GM21360 (cell line): Measurements from ENCODE around the gene WWC2.
"Not testable (repeated sequence)": the region's sequence is repeated elsewhere in the genome, so short reads cannot be mapped to it uniquely, and the experiment has no call there.

Experiments used
- ATAC-seq: cut with Tn5 transposase; IDR thresholded peaks from one replicate; pipeline ENCODE4 v1.9.1; 2021; ENCODE audit warnings: mild to moderate bottlenecking, moderate library complexity; ENCODE audit not compliant: unreplicated experiment

Gene WWC2

DNA sequence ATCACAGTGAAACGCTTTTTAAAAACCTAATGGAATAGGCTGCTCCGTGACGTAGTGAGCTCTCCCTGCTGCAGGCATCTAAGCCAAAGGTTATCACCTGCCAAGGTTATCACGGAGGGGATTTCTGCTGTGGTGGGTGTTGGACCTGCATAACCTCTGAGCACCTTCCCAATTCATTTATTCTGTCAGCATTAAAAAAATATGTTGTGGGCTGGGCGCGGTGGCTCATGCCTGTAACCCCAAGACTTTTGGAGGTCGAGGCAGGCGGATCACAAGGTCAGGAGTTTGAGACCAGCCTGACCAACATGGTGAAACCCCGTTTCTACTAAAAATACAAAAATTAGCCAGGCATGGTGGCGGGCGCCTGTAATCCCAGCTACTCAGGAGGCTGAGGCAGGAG lies 225.0 kb downstream of the WWC2 start:
- ATAC-seq = not testable (repeated sequence)

- ATAC-seq = no peak
Measured at GRCh38 chr4:183324619-183325018, 225.6 kb downstream of the WWC2 start.

GRCh38 chr4:183326387-183326786 lies 227.3 kb downstream of the WWC2 start:
- ATAC-seq = not testable (repeated sequence)

GRCh38 chr4:183326853-183327252 lies 227.8 kb downstream of the WWC2 start:
- ATAC-seq = no peak

DNA sequence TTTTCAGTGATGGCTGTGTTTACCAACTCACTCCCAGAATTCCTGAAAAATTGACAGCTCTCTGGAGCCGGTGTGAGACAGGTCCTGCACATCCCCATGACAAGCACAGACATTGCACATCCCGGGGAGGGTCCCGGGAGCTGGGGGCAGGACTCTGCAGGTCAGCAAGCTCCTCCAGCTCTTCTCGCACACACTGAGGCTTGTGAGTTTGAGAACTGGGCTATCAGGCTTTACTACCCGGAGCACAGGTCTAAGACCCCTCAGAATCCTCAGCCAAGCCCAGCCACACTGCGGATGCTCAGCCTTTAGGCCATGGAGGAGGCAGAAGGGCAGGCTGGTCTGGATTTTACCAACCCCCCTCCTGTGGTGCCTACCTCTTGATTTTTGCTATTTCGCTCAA lies 228.8 kb downstream of the WWC2 start:
- no peak for ATAC-seq

DNA sequence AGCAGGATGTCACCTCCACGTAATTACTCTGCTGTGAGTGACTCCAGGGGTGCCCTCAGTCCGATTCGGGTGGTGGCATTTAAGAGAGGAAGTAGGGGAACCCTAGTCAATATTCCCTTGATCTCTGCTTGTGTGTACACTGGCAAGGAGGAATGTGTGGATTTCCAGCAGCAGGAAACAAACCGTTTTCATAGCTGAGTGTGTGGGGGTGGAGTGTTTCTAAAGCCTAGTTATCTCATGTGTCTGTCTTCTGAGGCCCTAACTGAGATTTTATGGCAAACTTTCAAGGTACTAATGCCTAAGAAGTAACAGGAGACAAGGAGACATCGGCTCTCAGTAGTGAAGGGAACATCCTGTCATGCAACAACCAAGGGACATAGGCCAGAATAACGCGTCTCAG lies 229.8 kb downstream of the WWC2 start:
- no peak for ATAC-seq

DNA sequence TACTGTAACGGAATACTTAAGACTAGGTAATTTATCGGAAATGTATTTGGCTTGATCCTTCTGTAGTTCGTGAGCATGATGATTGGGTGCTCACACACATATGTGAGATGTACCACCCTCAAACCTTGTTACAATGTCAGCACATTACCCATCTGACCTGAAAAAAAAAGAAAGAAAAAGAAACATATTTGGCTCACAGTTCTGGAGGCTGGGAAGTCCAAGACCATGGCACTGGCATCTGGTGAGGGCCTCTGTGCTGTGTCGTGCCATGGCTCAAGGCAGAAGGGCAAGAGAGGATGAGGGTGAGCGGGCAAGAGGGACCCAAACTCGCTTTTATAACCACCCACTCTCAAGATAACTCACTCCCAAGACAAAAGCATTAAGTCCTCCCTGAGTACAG lies 230.2 kb downstream of the WWC2 start:
- no peak for ATAC-seq

DNA sequence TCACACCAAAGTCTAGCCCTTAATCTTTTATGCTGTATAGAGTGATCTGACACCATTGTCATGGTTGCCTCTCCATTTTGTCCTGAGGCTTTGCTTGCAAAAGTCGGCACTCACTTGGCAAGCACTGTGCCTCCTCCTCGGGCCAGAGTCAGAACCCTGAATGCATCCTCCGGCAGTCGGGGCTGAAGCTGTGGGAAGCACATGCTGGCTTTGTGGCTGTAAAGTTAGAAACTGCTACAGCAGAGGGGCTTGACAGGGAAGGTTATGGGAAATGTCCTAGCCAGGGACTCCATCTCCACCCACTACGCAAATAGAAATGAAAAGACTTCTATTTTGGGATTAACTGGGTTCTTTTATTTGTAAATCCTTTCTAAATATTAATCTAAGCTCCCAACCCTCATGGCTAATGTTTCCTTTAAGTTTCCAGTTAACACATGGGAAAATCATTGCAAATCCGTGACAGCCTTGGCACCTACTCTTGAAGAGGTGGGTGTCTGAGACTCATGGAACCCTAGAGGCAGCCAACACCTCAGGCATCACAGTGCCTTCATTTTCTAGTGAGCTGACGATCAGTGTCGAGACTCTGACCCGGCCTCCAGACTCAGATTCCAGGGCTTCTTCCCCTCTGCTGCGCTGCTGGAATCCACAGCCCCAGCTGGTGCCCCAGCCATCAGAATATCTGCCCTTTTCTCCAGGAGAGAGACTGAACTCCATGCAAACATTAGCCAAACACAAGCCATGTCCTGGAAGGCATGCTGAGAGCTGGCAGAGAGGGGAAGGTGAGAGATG lies 231.1 kb downstream of the WWC2 start:
- no peak for ATAC-seq

DNA sequence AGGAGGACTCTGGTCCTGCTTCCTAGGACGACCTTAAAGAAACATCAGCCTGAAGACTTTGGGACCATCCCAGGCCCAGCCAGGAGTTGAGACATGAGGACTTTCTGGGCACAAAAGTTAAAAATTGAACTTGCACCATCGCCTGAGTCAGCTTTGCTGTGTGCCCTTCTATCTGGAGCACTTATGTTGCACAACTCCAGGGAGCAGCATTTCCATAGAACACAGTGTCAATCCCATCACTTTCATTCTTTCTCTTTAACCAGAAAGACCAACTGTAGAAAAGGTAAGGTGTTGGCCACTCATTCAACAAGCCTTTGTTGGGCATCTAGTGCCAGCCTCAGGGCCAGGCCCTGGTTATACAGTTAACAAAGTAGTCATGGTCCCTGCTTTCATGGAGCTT lies 231.8 kb downstream of the WWC2 start:
- no peak for ATAC-seq

- no peak for ATAC-seq
Measured at GRCh38 chr4:183332447-183332846, 233.4 kb downstream of the WWC2 start.

DNA sequence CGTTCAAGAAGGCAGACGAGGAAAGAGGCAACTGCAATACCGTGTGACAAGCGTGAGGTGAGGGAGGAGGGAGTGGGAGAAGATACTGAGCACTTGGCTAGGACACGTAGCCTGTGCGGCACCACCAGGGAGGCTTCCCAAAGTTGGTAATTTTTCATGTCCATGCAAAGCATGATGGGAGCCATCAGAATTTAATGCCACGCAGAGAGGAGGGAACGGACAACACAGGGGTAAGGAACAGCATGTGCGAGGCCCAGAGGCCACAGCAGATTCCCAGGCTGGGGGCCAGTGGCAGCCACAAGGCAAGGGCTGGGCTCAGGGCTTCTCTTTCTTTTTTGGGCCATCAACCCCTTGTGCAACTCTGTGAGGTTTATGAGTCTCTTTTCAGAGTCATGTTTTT lies 234.1 kb downstream of the WWC2 start:
- ATAC-seq = no peak

DNA sequence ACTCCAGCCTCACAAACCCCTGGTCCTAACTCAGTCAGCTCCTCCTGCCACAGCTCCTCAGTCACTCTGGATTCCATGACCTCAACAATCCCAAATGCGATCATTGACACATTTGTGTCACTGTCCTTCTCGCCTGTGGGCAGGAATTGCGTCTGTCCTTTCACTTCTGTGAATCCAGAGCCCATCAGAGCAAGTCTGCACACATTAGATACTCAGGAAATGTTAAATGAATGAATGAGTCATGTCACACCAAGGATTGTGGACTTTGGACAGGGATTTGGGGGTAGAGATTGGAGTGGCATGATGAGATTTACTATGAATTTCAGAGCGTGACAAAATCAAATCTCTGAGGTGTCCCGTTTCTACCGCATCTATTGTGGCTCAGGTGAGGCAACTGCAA lies 234.9 kb downstream of the WWC2 start:
- no peak for ATAC-seq

DNA sequence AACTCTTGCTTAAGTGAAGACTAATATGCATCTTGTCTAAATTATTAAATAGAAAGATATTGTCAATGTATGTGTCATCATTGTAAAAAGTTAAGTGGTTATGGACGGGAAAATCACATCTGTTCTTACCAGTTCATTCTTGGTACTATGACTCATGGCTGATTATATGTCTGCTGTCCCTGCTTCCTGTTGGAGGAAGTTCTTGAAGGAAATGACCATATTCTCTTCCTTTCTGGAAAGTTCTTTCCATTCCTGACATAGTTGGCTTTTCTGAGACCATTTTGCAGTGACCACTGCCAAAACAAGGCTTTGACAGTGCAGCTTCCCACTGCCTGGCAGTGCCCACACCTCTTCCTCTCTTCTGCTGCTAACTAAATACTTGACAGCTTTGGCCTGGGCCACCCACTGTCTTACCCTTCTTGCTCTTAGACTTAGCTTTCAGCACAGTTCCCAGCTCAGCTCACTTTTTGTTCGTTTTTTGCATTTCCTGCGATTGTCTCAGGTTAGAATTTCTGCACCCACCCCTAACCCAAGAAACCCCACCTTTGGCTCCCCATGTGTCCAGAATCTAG lies 236.4 kb downstream of the WWC2 start:
- ATAC-seq = no peak

DNA sequence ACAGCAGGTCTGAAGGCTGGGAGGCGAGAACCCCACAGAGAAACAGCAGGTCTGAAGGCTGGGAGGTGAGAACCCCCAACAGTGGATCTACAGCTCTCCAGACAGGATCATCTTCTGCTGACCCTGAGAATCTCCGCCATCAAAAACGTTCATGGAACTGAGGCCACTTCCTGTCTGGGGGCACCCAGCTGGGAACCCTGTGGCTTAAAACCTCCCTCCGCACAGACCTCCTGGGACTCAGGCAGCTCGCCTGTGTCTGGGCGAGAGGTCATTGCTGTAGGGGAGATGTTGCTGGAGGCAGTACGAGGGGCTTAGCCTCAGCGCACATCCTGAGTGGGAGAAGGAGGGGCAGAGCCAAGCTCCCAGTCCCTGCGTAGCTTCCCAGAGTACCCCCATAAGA lies 238.3 kb downstream of the WWC2 start:
- no peak for ATAC-seq

- no peak for ATAC-seq
Measured at GRCh38 chr4:183337833-183338232, 238.8 kb downstream of the WWC2 start.

GRCh38 chr4:183342541-183343533 lies 243.8 kb downstream of the WWC2 start:
- ATAC-seq = no peak

DNA sequence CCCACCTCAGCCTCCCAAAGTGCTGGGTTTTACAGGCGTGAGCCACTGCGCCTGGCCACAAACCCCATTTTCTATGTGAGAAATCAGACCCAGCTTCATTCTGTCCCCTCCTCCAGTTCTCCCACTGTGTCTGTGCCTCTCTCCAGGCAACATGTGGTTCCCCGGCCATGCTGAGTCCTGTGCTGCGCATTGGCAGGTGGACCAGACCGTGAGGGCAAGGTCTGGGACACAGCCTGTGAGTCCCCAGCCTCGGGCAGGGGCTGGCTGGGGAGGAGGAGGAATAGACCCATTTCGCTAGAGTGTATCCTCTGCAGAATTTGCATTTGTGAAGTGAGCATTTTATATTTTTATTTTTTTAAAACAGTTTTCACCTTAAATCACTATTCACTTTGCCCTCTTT lies 244.7 kb downstream of the WWC2 start:
- no peak for ATAC-seq

GRCh38 chr4:183344523-183345255 lies 245.6 kb downstream of the WWC2 start:
- ATAC-seq = no peak

- ATAC-seq = no peak
Measured at GRCh38 chr4:183345261-183345660, 246.2 kb downstream of the WWC2 start.

DNA sequence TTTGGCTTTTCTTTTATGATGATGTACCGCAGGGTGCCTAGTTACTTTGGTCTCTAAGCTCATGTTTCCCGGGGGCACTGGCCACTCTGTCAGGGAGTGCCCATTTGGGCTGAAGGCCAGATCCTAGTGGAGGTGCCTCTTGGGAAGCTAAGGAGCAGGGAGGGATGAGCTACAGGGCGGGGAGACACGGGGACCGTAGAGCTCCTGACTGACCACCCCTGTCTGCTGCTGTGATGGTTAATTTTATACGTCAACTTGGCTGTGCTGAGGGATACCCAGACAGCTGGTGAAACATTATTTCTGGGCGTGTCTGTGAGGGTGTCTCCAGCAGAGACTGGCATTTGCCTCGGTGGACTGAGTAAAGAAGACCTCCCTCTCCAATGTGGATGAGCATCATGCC lies 248.1 kb downstream of the WWC2 start:
- no peak for ATAC-seq

DNA sequence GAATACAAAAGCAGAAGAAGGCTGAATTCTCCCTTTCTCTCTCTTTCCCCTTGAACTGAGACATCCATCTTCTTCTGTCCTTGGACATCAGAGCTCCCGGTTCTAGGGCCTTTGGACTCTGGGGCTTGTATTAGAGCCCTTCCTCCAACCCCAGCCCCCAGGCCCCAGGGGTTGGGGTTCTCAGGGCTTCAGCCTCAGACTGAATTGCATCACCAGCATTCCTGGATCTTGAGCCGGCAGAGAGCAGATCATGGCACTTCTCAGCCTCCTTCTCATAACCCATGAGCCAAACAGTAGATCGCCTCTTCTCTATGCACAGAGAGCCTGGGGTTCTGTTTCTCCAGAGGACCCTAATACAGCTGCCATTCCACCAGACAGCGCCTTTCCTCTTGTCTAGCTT lies 248.5 kb downstream of the WWC2 start:
- ATAC-seq = no peak
